ENCODE measurements around the gene NFATC3.

Gene NFATC3

DNA sequence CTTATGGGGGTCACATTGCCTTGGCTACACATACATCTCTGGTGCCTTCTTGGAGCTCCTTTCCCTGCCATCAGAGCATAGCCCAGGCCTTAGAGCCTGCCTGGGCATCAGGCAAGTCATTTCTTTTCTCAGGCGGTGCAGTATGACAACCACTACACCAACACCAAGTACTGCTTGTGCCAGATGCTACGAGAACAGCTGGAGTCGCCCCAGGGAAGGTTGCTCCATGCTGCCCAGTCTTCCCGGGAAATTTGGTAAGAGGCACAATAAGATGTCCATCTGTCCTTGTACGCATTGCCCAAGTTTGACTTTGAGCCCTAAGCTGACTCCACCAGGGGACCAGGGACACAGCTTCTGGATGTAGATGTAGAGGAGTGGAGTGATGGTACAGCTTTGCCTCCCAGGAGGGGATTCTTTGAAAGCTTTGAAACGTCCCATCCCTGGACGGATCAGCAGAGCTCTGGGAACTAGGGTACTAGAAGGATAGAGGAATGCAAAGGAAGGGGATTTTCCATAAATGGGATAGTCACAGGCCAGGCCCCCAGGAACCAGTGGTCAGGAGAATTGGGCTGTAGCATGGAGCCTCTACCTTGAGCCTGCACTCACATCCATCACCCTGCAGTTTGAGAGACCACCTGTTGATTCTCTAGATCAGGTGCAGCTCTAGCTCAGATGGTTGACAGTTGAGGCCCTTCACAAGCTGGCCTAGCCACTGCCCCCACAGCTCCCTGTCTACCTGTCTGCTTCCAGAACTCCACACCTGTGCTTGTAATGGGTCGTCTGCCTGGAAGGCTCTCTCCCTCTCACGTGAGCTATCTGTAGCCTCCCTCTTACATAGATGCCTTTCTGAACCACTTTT, 11.0 kb upstream of the NFATC3 start:
- DNase-seq: no peak

DNA sequence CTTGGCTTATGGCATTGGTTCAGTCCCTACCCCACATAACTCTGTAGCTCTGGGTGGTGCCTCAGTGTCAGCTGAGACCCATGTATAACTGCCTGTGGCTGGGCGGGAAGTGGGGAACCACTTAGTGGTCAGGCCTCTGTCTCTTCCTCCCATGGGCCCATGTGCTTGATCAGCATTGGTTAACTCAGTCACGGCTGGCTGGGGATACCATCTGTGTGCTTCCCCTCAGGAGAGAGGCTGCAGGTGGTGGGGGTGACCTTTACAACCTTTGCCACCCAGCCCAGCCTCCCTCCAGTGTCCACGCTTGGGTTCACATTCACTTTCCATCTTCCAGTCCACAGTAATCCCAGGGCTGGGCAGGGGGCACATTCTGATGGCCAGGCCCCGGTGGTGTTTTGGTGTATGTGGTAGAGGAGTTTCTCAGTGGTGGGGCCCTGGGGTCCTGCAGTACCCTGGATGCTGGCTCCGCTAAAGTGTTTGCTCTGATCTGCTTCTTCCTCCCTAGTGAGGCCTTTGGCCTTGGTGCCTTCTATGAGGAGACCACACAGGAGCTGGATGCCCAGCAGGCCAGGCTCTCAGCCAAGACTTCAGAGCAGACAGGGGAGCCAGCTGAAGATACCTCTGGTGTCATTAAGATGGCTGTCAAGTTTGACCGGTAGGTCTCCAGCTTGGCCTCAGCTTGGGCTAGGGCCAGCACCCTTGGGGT, 10.2 kb upstream of the NFATC3 start:
- peak; percentile 54 for DNase-seq

DNA sequence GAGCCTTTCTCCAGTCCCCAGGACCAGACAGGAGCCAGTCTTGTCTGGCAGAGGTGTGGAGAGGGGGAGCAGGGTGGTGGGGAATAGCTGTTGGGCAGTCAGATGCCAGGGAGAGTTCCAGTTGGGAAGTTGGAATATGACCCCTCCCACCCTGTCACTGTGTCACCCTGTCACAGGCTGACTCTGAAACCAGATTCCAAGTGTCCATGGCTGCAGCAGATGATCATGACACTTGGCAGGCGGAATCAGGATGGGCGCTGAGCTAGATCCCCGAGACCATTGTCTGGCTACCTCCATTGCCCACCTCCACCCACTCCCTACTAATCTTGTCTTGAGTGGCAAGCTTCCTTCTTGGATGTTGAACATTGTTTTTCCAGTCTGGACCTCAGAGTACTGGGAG, 9.2 kb upstream of the NFATC3 start:
- no peak for DNase-seq

DNA sequence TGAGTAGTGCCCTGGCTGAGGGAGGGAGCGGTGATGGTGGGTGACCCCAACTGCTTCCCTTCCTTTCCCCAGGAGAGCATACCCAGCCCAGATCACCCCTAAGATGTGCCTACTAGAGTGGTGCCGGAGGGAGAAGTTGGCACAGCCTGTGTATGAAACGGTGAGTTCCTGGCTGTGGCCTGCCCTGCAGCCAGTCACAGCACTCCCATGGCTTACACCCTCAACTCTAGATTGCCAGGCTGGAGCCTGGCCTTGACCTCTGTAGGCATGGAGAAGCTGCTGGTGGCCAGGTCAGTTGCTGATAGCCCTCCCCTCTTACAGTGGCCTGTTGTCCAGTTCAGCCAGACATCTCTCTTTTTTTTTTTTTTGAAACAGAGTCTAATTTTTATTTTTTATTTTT, 8.6 kb upstream of the NFATC3 start:
- DNase-seq: no peak

DNA sequence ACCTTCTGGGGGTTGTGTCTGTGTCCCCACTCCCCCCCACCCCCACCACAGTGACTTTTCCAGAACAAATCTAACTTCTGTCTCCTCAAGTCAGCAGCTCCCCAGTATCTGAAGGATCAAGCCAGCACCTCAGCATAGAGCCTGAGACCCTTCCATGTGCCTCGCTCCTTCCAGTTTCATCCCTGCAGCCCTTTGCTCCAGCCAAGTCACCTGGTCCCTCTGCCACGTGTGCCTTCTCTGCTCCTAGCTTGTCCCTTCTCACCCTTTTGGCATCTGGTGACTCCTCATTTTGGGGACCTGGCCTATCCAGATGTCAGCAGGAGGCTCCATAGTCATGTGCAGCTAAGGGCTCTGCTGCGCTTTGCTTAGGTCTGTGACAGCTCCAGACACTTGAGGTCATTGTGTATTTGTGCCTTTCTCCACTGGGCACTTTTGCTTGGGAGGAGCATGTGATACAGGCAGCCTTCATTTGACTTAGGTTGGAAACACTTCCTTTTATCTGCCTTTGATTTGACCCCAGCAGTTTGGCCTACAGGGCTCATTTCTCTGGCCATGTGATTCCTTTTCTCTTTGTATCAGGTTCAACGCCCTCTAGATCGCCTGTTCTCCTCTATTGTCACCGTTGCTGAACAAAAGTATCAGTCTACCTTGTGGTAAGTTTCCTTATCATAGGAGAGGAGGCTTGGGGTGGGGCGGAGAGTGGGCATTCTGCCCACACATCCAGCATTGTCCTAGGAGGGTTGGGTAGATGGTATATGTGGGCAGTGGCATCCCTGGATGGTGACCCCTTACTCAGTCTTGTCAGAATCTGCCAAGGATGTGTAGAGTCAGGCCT, 7.1 kb upstream of the NFATC3 start:
- no peak for DNase-seq

DNA sequence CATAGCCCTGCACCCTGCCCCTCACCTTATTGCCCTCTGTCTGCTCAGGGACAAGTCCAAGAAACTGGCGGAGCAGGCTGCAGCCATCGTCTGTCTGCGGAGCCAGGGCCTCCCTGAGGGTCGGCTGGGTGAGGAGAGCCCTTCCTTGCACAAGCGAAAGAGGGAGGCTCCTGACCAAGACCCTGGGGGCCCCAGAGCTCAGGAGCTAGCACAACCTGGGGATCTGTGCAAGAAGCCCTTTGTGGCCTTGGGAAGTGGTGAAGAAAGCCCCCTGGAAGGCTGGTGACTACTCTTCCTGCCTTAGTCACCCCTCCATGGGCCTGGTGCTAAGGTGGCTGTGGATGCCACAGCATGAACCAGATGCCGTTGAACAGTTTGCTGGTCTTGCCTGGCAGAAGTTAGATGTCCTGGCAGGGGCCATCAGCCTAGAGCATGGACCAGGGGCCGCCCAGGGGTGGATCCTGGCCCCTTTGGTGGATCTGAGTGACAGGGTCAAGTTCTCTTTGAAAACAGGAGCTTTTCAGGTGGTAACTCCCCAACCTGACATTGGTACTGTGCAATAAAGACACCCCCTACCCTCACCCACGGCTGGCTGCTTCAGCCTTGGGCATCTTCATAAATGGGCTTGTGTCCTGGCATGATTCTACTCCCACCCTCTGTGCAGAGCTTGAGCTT, 6.3 kb upstream of the NFATC3 start:
- no peak for DNase-seq

DNA sequence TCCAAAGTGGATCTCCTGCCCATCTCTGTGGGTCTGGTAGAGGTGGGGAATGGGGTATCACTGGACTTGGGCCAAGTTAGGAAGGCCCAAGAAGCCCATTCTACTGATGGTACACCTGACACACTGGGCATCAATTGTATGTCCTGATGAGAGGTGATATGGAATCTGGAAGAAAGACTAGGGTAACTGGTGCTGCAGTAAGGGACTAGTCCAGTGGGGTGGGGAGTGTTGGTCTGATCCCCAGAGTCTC, 5.9 kb upstream of the NFATC3 start:
- no peak for DNase-seq

DNA sequence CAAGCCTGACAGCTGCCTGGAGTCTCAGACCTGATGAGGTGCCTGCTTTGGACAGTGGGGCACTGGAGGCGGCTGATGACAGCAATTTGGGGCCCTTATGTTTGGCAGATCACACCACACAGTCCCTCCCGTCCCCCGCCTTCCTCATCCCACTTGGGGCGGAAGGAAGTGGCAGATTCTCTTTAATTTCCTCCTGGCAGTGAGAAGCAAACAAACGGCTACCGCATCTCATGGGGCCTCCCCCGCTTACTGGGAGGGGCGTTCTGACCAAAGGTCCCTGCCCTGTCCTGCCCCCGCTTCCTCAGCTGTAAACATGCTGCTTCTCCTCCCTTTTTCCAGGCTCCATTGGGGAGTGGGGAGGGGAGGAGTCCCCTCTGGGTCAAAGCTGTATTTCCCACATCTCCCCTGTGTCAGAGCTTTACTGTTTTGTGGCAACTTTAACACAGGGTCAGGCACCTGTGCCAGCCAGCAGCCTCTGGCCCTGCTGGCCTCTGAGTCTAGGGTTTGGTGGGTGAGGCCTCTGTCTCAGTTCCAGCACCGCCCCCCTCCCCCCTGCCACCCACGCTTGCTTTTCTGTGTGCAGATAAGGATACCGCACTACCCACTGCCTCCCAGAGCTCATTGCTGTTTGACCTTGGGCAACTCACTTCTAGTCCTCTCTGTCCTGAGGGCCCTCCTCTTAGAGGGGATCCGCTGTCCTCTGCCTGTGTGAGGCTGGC, 5.4 kb upstream of the NFATC3 start:
- peak; percentile 81 for DNase-seq

DNA sequence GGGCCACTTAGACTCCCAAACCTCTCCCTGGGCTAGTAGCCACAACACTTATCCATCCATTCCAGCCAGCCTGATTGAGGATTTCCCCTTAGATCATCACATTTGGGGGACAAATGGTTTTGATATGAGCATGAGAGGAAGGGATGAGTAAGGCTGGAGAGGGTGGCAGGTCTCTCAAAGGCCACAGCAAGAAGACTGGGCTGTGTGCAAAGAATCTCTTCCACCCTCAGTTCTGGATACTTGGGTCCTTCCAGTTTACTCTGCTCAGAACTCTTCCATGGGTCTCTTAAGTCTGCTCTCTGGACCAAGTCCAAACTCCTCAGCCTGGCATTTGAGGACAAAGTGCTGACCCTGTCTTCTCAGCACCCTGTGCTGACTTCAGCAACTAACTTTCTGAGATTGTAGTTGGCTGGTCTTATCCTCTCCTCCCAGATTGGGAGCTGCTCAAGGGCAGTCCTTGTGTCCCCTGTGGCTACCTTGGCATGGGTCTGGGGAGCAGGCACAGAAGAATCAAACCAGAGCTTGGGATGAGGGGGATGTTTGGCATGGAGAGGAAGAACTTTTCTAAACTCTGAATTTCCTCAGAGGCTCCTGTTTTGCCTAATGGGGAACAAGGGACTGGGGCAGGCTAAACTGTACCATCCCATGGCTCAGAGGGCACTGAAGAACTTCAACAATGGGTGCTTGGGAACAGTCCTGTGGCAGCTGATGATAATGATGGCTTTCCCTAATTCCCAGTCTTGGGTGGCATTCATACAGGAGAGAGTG, 3.1 kb upstream of the NFATC3 start:
- peak; percentile 58 for DNase-seq

DNA sequence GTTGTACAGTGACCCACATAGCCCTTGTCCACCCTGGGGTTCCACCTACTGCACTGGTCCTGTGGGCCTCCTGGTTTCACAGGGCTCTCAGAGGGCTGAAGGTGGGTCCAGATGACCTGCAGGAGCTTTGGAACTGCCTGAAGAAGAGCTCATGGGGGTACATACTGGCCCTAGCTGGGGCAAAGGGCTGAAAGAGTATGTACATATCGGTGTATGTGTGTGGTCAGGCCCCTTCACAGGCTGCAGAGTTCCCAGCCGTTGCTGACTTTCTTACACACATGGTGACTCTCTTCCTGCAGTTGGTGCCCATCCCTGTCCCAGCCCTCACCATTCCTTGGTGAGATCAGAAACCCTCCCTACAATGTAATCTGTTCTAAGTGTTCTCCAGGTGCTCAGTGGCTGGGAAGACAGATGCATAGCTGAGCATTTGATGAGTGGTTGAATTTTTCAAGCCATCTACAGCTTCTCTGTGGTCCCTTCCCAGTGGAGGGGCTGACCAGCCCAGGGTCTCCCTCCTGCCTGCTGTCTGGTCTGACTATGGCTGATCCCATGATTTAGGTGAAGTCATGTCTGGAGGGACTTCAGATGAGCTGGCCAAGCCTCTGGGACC, 2.4 kb upstream of the NFATC3 start:
- DNase-seq: no peak

DNA sequence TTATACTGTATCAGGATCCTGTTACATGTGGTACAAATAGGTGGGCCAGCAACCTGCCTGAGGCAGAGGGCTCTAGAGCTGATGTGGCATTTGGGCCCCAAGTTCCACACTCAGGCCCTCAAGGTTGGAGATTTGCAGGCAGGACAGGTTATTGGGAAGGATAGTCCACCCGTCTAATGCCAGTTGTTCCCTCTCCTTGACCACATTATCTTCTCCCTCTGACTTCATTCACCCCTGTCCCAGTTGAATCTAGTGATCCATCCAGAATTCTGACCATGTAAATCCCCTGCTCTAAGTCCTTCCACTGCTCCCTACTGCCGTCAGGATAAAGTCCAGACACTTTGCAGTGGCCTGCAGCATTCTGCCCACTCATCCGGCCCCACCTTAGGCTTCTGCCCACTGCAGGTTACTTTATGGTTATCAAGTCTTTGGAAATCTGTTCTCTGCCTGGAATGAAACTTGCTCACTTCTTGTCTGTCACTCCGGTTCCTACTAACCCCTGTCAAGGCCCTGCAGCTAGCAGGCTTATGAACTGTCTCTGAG, 1.9 kb upstream of the NFATC3 start:
- DNase-seq: no peak

DNA sequence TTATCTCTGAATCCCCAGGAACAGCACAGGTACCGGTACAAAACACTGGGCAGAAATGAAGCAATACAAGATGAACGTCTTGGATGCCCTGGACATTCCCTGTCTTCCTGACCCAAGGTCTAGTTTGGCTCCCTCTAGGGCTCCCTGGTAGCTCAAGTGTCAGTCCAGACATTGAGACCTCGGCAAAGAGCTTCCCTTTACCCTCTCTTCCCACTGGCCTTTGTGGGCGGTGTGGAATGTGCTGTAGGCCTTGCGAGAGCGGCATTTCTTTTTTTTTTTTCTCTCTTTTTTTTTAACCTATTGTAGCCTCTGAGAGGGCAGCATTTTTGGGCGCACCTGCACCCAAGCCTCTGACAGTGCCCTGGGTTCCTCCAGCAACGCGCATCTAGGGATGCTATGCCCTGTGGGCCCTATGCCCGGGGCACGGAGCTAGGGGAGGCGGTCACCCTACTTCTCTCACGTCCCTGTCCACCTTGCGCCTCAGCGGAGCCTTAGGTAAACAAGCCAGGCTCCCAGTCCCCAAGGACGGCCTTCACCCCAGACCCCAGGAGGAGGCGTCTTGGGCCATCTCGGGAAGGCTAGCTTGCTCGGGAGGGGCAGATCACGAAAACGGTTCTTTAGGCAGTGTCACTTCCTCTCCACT, 1.2 kb upstream of the NFATC3 start:
- no peak for DNase-seq

DNA sequence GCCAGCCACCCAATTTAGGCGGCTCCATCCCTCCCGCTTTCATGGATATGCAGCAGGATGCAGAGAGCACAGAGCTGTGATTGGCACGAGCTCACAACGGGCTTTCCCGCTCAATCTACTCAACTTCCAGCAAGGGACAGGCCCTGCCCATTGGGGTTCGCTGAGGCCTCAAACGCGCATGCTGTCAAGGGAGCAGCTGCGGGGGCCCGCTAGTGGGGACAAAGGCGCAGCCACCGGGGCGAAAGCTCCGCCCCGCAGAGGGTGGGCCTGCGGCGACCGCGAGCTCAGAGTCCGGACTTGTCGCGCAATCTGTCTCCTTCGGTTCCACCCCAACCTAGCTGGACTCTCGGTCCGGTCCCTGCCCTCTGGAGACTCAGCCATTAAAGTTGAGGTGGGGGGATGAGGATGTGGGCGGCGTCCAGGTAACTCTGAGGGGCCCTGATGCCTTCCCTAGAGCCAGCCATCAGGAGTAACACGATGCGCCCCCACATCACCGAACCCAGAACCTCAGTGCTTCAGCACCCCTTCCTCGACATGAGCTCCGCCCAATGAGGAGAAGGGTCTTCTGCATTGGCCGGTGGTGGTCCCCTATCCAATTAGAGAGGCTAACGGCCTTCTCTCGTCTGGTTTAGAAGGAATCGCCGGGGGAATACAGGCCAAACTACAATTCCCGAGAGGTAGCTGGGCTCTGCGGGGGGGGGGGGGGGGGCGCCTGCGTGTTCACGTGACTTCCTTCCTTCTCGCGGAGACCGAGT, 489 bp upstream of the NFATC3 start:
- DNase-seq: peak; percentile 93

DNA sequence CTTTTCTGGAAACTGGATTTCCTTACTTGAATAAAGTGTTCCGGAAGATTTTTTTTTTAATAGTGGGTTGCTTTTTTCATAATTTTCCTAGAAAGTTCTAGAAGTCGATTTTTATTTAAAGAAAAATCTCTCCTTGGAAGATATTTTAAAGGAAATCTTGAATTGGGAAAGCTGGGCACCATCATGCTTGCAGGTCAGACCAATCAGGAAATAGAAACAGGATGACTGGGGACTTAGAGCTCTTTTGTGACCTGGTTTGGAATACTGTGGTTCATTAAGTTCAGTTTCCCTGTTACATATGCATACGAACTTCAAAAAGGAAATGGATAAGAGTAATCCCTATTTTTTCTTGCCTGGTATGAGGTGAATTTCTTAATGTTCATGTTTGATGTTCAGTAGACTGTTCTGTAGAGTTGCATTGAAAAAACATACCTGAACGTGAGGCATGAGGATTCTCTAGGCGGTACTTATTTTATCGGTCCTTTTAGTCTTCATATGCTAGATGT, 1.2 kb downstream of the NFATC3 start:
- DNase-seq: no peak

DNA sequence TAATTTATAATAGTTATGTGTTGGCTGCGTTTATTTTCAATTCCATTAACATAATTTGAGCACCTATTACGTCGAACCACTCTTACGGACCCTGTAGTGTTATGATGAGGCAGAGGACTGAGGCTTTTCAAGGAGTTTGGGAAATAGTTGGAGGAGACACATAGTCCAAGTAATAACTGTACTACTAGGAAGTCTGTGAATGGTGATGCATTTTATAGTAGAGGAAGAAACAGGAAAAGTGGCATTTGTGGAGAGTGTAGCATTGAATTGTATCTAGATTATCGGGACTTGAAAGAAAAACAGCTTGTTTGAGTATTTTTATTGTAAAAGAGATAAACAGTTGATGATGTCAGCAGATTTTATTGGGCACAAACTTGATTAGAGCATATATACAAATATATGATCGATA, 1.7 kb downstream of the NFATC3 start:
- DNase-seq: no peak

DNA sequence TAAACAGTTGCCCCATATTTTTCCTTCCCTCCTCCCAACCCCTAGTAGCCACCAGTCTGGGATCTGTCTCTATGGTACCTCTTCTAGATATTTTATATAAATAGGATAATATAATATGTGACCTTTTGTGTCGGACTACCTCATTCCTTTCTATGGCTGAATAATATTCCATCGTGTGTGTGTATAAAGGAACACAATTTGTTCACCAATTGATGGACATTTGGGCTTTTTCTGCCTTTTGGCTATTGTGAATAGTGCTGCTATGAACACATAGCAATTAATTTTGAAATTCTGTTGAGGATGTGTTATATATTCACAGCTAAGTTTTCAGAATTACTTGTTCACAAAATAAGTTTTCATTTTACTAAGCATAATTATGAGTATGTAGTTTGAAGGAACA, 2.5 kb downstream of the NFATC3 start:
- DNase-seq: no peak

DNA sequence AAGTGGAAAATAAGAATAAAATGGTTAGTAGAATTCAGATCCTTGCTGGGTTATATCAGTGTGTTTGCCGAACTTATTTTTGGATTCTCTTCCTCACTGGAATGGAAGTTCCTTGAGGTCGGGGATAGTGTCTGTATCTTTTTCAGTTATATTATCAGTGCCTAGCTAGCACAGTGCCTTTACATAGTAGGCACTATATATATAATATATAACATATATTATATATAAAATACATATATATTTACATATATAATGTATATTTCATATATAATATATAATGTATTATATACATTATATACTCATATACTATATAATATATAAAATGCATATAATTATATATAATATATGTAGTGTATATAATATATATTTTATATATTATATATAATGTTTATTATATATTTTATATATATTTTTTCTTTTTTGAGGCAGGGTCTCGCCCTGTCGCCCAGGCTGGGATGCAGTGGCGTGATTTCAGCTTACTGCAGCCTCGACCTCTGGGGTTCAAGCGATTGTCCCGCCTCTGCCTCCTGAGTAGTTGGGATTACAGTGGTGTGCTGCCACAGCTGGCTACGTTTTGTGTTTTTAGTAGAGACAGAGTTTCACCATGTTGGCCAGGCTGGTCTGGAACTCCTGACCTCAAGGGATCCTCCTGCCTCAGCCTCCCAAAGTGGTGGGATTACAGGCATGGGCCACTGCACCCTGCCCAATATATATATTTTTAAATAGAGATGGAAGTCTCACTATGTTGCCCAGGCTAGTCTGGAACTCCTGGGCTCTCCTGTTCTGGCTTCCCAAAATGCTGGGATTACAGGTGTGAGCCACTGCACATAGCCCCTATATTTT, 3.2 kb downstream of the NFATC3 start:
- no peak for DNase-seq

DNA sequence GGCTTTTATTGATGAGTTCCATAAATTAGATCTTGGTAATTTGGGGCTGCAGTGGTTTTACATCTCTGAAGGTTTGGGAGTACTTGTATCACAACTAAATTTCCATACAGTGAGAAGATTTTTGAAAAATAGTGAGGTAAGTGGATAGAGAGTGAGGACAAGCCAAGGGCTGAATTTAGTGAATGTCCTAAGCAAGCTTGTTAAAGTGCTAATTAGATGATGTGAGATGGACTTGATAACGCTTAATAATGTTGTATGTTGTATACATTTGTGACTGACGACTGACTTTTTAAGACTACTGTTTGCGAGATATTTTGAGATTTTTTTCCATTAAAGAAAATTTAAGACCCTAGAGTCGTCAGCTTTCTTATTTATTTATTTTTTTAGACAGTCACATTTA, 3.9 kb downstream of the NFATC3 start:
- DNase-seq: no peak

DNA sequence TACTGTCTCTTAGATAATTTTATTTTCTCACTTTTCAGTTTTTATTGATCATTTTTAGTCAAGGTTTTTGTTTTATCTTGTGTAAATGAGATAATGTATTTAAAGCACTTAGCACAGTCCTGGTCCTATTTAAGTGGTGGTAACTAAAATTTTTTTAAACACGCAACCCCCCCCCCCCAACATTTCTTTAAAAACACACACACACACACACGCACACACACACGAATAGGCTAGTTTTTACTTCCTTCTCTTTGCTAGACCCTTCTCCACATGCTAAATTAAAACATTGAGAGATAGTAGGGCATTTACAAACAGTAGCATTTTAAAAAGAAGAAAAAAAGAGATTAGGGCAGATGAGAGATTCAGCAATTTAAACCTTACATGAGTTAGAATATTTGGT, 5.0 kb downstream of the NFATC3 start:
- DNase-seq: no peak
